ENCODE data around the gene PARD3.

The PARD3 gene

GRCh38 chr10:34063592-34063991 is 751.5 kb downstream of the PARD3 start:
- no peak for DNase-seq (ENCODE audit: low spot score)

GRCh38 chr10:34061841-34062240 is 753.3 kb downstream of the PARD3 start:
- no peak for DNase-seq (ENCODE audit: low spot score)

All from pons (tissue), 1 donor.